G401.6 (cell line): Measurements from ENCODE around the gene TNRC18.
"Not testable (repeated sequence)": the region's sequence is repeated elsewhere in the genome, so short reads cannot be mapped to it uniquely, and the experiment has no call there.

Source experiments
- FAIRE-seq: peaks from 2 replicates; lab custom pipeline; 2012; peaks lifted over from hg19 to GRCh38; lab: Jason Lieb, UNC

TNRC18 gene

DNA sequence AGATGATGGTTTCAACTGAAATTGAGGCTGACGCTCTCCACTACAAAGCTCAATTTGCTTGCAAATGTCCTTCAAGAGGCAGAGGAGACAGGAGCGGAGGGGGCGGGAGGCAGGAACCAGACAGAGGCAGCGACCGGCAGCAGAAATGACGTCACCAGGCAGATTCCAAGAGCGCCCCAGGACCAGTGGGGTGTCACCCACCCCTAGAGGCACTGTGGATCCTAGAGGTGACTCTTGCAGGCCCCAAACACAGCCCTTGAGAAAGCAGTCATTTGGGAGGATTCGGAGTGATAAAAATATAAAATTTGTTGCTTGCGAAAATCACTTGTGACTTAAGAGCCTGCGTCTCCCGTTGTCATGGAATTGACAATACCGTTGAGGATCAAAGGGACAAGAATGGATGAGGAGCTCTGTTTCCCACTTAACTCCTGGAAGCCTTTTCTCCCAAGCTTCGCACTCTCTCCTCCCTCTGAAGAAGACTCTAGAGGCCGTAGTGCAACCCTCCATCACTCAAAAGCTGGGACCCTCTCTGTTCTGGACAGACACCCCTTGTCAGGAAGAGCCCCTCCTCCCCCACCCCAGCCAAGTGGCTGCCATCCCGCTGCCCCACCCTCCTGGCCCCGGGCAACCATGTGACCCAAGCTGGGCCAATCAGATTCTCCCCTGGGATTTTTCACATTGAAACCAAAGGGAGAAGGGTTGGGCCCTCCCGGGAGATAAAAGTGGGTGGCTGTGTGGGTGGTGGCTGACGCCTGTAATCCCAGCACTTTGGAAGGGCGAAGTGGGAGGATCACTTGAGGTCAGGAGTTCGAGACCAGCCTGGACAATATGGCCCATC is 157.2 kb downstream of the TNRC18 start:
- no peak for FAIRE-seq

DNA sequence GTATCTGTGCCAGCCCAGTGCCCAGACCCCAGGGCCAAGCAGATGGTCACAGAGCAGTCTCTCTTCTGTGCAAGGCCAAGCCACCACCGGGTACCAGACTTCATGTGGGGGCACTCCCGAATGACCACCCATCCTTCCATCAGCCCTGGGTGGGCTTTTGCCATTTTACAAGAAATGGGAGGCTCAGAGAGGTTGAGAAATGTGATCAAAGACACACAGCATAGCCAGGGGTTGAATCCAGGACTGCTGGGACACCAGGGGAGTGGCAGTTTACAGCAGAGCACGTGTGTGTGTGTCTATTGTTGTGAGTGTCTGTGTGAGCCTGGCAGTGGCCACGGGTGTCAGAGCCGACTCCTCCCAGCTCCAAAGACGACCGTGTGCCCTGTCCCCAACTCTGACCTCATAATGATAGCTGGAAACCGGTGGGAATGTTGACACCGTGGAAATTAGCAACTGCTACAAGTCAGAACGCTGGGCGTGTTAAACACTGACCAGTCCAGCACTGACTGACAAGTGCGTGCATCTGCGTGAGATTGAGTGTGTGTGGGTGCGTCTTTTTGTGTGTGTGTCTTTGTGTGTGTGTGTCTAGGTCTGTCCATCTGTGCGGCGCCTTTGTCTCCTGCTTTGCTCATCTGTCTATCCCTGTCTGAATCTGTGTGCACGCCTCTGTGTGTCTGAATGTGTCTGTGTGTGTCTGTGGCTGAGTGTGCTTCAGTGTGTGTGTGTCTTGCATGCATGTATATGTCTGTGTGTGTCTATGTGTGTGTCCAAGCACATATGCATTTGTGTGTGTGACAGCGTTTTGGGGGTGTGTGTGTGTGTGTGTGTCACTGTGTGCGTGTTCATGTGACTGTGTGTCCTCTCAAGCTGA is 158.1 kb downstream of the TNRC18 start:
- FAIRE-seq = no peak

DNA sequence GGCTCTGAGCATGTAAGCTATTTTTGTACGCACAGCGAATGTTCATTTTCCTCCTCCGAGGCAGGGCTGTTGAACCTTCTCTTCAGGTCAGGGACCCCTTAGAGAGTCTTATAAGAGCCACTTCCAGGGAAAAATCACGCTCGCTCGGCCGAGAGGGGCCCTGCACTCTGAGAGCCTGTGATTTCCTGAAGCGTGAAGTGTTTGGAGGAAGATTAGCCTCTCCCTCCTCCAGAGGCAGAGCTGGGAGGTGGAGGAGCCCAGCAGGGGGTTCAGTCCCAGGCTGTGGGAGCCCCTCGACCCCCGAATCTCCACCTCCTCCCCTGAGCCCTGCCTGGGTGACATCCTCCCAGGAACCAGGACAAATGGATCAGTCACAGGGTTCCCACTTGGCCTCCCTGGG is 160.6 kb downstream of the TNRC18 start:
- FAIRE-seq = not testable (repeated sequence)

DNA sequence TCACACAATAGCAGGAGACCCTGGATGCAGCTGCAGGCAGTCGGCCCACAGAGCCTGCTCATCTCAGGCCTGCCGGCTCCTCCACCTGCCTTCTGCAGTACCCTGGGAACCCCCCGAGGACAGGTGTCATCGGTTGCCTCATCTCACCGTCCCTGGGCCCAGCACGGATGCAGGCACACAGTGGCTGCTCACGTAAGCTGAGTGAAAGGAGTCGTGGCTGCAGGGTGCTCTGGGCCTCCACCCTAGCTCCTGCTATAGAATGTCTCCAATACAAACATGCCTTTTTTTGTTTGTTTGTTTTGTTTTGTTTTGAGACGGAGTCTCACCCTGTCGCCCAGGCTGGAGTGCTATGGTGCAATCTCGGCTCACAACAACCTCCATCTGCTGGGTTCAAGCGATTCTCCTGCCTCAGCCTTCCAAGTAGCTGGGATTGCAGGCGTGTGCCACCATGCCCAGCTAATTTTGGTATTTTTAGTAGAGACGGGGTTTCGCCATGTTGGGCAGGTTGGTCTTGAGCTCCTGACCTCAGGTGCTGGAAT is 163.0 kb downstream of the TNRC18 start:
- not testable (repeated sequence) for FAIRE-seq
